ENCODE data around the gene NOP53. TPM values are rescaled to one million over a fixed set of nuclear protein-coding genes. Genes with fewer than 3 reads are reported as not detected.

Gene NOP53
- total and polyA plus RNA-seq, 2 of the 4 experiments (the other 2 are of a cell fraction), result 59.5 to 83.2 TPM

DNA sequence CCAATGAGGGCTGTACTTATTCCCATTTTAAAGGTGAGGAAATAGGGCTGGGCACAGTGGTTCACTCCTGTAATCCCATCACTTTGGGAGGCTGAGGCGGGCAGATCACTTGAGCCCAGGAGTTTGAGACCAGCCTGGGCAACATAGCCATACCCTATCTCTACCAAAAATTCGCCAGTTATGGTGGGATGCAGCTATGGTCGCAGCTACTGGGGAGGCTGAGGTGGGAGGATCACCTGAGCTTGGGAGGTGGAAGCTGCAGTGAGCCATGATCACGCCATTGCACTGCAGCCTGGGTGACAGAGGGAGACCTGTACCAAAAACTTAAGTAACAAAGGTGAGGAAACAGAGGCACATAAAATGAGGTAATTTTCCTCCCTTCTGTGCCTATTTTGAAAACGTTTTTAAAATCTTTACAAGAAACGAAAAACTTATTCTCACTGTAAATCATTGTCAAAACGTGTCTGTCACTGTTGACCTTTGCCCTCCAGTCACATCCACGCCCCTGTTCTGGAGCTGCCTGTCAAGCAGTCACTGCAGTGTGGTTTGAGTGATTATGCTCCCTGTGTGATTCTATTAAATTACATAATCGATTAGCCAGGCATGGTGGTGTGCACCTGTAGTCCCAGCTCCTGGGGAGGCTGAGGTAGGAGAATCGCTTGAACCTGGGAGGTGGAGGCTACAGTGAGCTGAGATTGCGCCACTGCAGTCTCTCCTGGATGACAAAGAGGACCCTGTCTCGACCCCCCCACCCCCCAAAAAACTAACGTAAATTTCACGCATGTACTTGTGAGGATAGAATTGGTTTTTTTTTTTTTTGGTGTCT is 12.5 kb downstream of the NOP53 start:
- no peaks in the 10 kb centered on the region for H4K20me1 ChIP-seq (ENCODE audit: insufficient read depth, low read length)
- no peak overlapping the region for H2AK5ac ChIP-seq (ENCODE audit: low read depth, low read length)
- no peak overlapping the region for H2AK9ac ChIP-seq (replicated peaks; ENCODE audit: low read depth, low read length, poor library complexity)
- no peak overlapping the region for H3K4ac ChIP-seq (ENCODE audit: low read depth, low read length)
- no peak overlapping the region for H2BK120ac ChIP-seq (ENCODE audit: low read depth, low read length)
- no peak overlapping the region for H4K5ac ChIP-seq (ENCODE audit: low read depth, low read length)
- no peak overlapping the region for H3K4me2 ChIP-seq (ENCODE audit: low read depth, low read length)
- intact Hi-C loops (cut with micrococcal nuclease), result no loop called here
- H3K4me1 ChIP-seq (ENCODE audit: control insufficient read depth, insufficient read depth, low read length), result no peaks in the 10 kb centered on the region
- no peaks in the 10 kb centered on the region for H3K9me1 ChIP-seq (ENCODE audit: insufficient read depth, low read length)
- ATAC-seq (ENCODE audit: low read depth) (no peak), DNase-seq (no peak)
- no peak overlapping the region for H2AFZ ChIP-seq (replicated peaks; ENCODE audit: low read length, poor library complexity)
- in situ Hi-C loops (cut with MboI; ENCODE audit: low sequenced_read_pairs), result no loop called here
- no peak overlapping the region for H3K23ac ChIP-seq (ENCODE audit: low read depth, low read length)
- no peaks in the 10 kb centered on the region; a peak in 1 of 4 replicates for H3K79me1 ChIP-seq (ENCODE audit: low read depth in 1 of 2, low read length in 2 of 2)
- H3K56ac ChIP-seq (ENCODE audit: extremely low read depth, insufficient read depth, low read length), result no peak overlapping the region
- ChIA-PET POLR2A (ENCODE audit: unreplicated experiment) (no interaction called here), CTCF (no interaction called here)
- TF ChIP-seq CEBPB (IDR thresholded peaks at IDR 0.05; ENCODE audit: low read depth, low read length), result no peak
- H2BK20ac ChIP-seq (ENCODE audit: low read depth, low read length), result no peak overlapping the region
- H3K14ac ChIP-seq (replicated peaks; ENCODE audit: low read depth, low read length), result no peak overlapping the region
- no peak overlapping the region for H3K18ac ChIP-seq (ENCODE audit: low read depth, low read length)
- BruUV-seq (replicated peaks), result no TSS peak
- H4K91ac ChIP-seq (ENCODE audit: insufficient read depth, low read depth, low read length), result no peak overlapping the region
- 80% methylated on average over 4 of the region's 14 CpGs; no CpG with 5 or more reads in 1 of the 2 experiments for WGBS, 2 experiments (ENCODE audit: extremely low coverage in 2 of 2, insufficient read length in 1 of 2)
- H4K8ac ChIP-seq (ENCODE audit: low read depth in 2 of 2, low read length in 2 of 2), result no peak overlapping the region
- no peak overlapping the region for H3K9ac ChIP-seq (ENCODE audit: low read depth, low read length)
- dilution Hi-C loops (cut with HindIII; ENCODE audit: low sequenced_read_pairs, unreplicated experiment), result no loop called here
- no peaks in the 10 kb centered on the region for H3K27me3 ChIP-seq (ENCODE audit: control insufficient read depth, insufficient read depth, low read length)
- H3K4me3 ChIP-seq (ENCODE audit: insufficient read depth, low read depth, low read length), result no peak overlapping the region
- H2BK15ac ChIP-seq (ENCODE audit: low read depth, low read length), result no peak overlapping the region
- no peaks in the 10 kb centered on the region for H3K9me3 ChIP-seq (ENCODE audit: control insufficient read depth, insufficient read depth, low read length)
- H2BK5ac ChIP-seq (ENCODE audit: low read depth, low read length, poor library complexity, severe bottlenecking), result no peak overlapping the region
- no peak overlapping the region for H3K27ac ChIP-seq (ENCODE audit: insufficient read depth, low read length)
- H3K36me3 ChIP-seq (ENCODE audit: control insufficient read depth, insufficient read depth, low read length), result peaks cover 58% of the 10 kb centered on the region

Data from IMR-90 (cell line).